HG03575 (cell line): ENCODE measurements around the gene VIPAS39.
"Not testable (repeated sequence)": the region's sequence is repeated elsewhere in the genome, so short reads cannot be mapped to it uniquely, and the experiment has no call there.

Experiments used
- ATAC-seq: cut with Tn5 transposase; IDR thresholded peaks from one replicate; pipeline ENCODE4 v1.9.1; 2021; ENCODE audit not compliant: unreplicated experiment, insufficient number of reproducible peaks, low FRiP score; ENCODE audit errors: extremely low read depth

Gene VIPAS39

GRCh38 chr14:77416098-77416497 is 41.3 kb downstream of the VIPAS39 start:
- ATAC-seq = not testable (repeated sequence)

GRCh38 chr14:77415403-77416030 is 41.9 kb downstream of the VIPAS39 start:
- not testable (repeated sequence) for ATAC-seq

- ATAC-seq = no peak
These were observed 48.3 kb downstream of the VIPAS39 start for GRCh38 chr14:77409131-77409533.

GRCh38 chr14:77407158-77407557 is 50.2 kb downstream of the VIPAS39 start:
- ATAC-seq = no peak

- ATAC-seq = no peak
These were observed 50.7 kb downstream of the VIPAS39 start for GRCh38 chr14:77406718-77407117.

GRCh38 chr14:77406086-77406485 is 51.3 kb downstream of the VIPAS39 start:
- no peak for ATAC-seq

GRCh38 chr14:77403768-77404167 is 53.6 kb downstream of the VIPAS39 start:
- no peak for ATAC-seq

- ATAC-seq = no peak
These were observed 57.2 kb downstream of the VIPAS39 start for GRCh38 chr14:77400216-77400615.

- ATAC-seq = no peak
These were observed 67.2 kb downstream of the VIPAS39 start for GRCh38 chr14:77390188-77390587.

- no peak for ATAC-seq
These were observed 78.7 kb downstream of the VIPAS39 start for GRCh38 chr14:77378701-77379100.

GRCh38 chr14:77377502-77377844 is 79.9 kb downstream of the VIPAS39 start:
- no peak for ATAC-seq

GRCh38 chr14:77376771-77377501 is 80.5 kb downstream of the VIPAS39 start, which contains the start of the genes SAMD15 and TMED8:
Gene SAMD15, plus strand, starts transcription at chr14:77377379. Its CDS starts 40 bp downstream, at chr14:77377419.
Gene TMED8, minus strand, starts transcription at chr14:77377094. Its CDS starts 41 bp downstream, at chr14:77377053.
- ATAC-seq = no peak
